22Rv1 (cell line): ENCODE data around the gene LY6G6C.

Source experiments
- CTCF ChIP-seq: fragments of 450-650 bp; IDR thresholded peaks from 2 replicates; pipeline ENCODE4 v1.5.1; 2017; ENCODE audit warnings: mild to moderate bottlenecking
- ZFX ChIP-seq: fragments of 450-650 bp; IDR thresholded peaks from 2 replicates; pipeline ENCODE4 v1.6.1; 2017; ENCODE audit warnings: antibody characterized with exemption, borderline replicate concordance

- TF ChIP-seq CTCF (no peak), ZFX (no peak)
Measured at GRCh38 chr6:31762356-31762755, 40.8 kb upstream of the LY6G6C start, which contains the start of gene SAPCD1.
